ENCODE results near the gene DNAJC11. TPM values are rescaled to one million over a fixed set of nuclear protein-coding genes. Genes with fewer than 3 reads are reported as not detected.
A peak's percentile ranks its signal among the peaks of the same experiment; 100 is the strongest.

DNAJC11 gene
- total RNA-seq, 4 donors from 2014 or later = 28.2 to 45.5 (median 35.9) TPM

- Histone ChIP-seq H3K27me3 (no peaks in the 10 kb centered on the region), H3K9me3 (no peaks in the 10 kb centered on the region), H3K27ac (peak overlapping the region; percentile 39 to 95 (median 76)), H3K36me3 (peaks cover 6% of the 10 kb centered on the region in 2 donors), H3K4me1 (peaks cover 8 to 14% of the 10 kb centered on the region in 2 donors), H3K4me3 (replicated peaks in 1 of 3) (peak overlapping the region in 2 of 3 donors; percentile 96 to 100)
- no peak for TF ChIP-seq CTCF (IDR thresholded peaks at IDR 0.05)
- TF ChIP-seq POLR2A (IDR thresholded peaks at IDR 0.05) = no peak
- intact Hi-C loops (cut with DNase I) = loop anchor here (2.0 kb wide), 1 partner anchor 14 kb away; no protein-coding TSS in a partner anchor
- peak in 1 of 2 donors; percentile 35 for DNase-seq
- WGBS, 2 donors = 3% methylated on average over 30 to 33 of the region's 82 CpGs
Observed at GRCh38 chr1:6614929-6615785, 86.5 kb downstream of the DNAJC11 start.

- peak; percentile 54 to 56 for DNase-seq
- WGBS, 2 donors = 1% methylated on average over 27 of the region's 117 CpGs; no CpG with 5 or more reads in 1 of the 2 donors
- TF ChIP-seq CTCF (IDR thresholded peaks at IDR 0.05) = no peak
- TF ChIP-seq POLR2A (IDR thresholded peaks at IDR 0.05) = no peak
- H3K36me3 ChIP-seq = no peaks in the 10 kb centered on the region
- H3K27ac ChIP-seq = peak overlapping the region; percentile 76 to 95 (median 83)
- intact Hi-C loops (cut with DNase I) = loop anchor here (2.0 kb wide), 1 partner anchor 13 kb away; no protein-coding TSS in a partner anchor
- H3K27me3 ChIP-seq = no peaks in the 10 kb centered on the region
- H3K4me1 ChIP-seq = peaks cover 8 to 22% of the 10 kb centered on the region in 2 donors
- no peaks in the 10 kb centered on the region for H3K9me3 ChIP-seq
- peak overlapping the region; percentile 69 to 100 (median 96) for H3K4me3 ChIP-seq (replicated peaks in 1 of 3)
Observed at GRCh38 chr1:6614019-6614928, 87.3 kb downstream of the DNAJC11 start.

GRCh38 chr1:6613361-6614018, 88.1 kb downstream of the DNAJC11 start, which contains the start of gene PHF13:
Gene PHF13, plus strand, starts transcription at chr1:6613731. Its CDS starts 336 bp downstream, at chr1:6614067.
- Histone ChIP-seq H3K36me3 (no peaks in the 10 kb centered on the region), H3K9me3 (no peaks in the 10 kb centered on the region), H3K27me3 (no peaks in the 10 kb centered on the region), H3K27ac (peak within 1 kb of the TSS; percentile 93 to 95 (median 94)), H3K4me1 (peaks cover 8 to 25% of the 10 kb centered on the region in 2 donors), H3K4me3 (replicated peaks in 1 of 3) (peak within 1 kb of the TSS; percentile 69 to 100 (median 96))
- WGBS, 2 donors = no CpG with 5 or more reads among the region's 84 CpGs
- peak; percentile 99 to 100 for DNase-seq
- TF ChIP-seq POLR2A (IDR thresholded peaks at IDR 0.05) (peak in 1 of 2 donors; percentile 75), CTCF (IDR thresholded peaks at IDR 0.05) (no peak)
- intact Hi-C loops (cut with DNase I) = loop anchor here (2.0 kb wide), 1 partner anchor 13 kb away; no protein-coding TSS in a partner anchor

- intact Hi-C loops (cut with DNase I) = no loop called here
- WGBS, 2 donors = 0 to 2% methylated on average over 20 to 22 of the region's 67 CpGs
- Histone ChIP-seq H3K36me3 (no peaks in the 10 kb centered on the region), H3K4me1 (peaks cover 8 to 25% of the 10 kb centered on the region in 2 donors), H3K4me3 (replicated peaks in 1 of 3) (peak overlapping the region; percentile 17 to 100 (median 26)), H3K27ac (peak overlapping the region; percentile 90 to 94 (median 93)), H3K9me3 (no peaks in the 10 kb centered on the region), H3K27me3 (no peaks in the 10 kb centered on the region)
- peak; percentile 54 to 56 for DNase-seq
- TF ChIP-seq POLR2A (IDR thresholded peaks at IDR 0.05) (peak in 1 of 2 donors; percentile 58), CTCF (IDR thresholded peaks at IDR 0.05) (no peak)
Observed at GRCh38 chr1:6612641-6613360, 88.8 kb downstream of the DNAJC11 start.
